HG02852 (cell line): Measurements from ENCODE around the gene PPP1R12C.
"Not testable (repeated sequence)": the region's sequence is repeated elsewhere in the genome, so short reads cannot be mapped to it uniquely, and the experiment has no call there.

Experiments
- ATAC-seq: cut with Tn5 transposase; IDR thresholded peaks from one replicate; pipeline ENCODE4 v1.9.1; 2021; ENCODE audit warnings: mild to moderate bottlenecking, moderate library complexity; ENCODE audit not compliant: unreplicated experiment

Gene PPP1R12C

GRCh38 chr19:55112246-55112776 lies 5.1 kb downstream of the PPP1R12C start:
- ATAC-seq = no peak

- no peak for ATAC-seq
These were observed 6.1 kb downstream of the PPP1R12C start for GRCh38 chr19:55111238-55111831.

GRCh38 chr19:55109527-55110291 lies 7.7 kb downstream of the PPP1R12C start:
- ATAC-seq = no peak

GRCh38 chr19:55107252-55107651 lies 10.2 kb downstream of the PPP1R12C start:
- not testable (repeated sequence) for ATAC-seq

GRCh38 chr19:55106591-55106990 lies 10.8 kb downstream of the PPP1R12C start:
- no peak for ATAC-seq

GRCh38 chr19:55105237-55105636 lies 12.2 kb downstream of the PPP1R12C start:
- no peak for ATAC-seq

- no peak for ATAC-seq
These were observed 14.2 kb downstream of the PPP1R12C start for GRCh38 chr19:55103190-55103589.

- no peak for ATAC-seq
These were observed 16.2 kb downstream of the PPP1R12C start for GRCh38 chr19:55101261-55101660.

- no peak for ATAC-seq
These were observed 17.6 kb downstream of the PPP1R12C start for GRCh38 chr19:55099557-55100506.

GRCh38 chr19:55098716-55099556 lies 18.5 kb downstream of the PPP1R12C start:
- no peak for ATAC-seq

GRCh38 chr19:55097864-55098715 lies 19.3 kb downstream of the PPP1R12C start:
- no peak for ATAC-seq

GRCh38 chr19:55096061-55096701 lies 21.3 kb downstream of the PPP1R12C start:
- no peak for ATAC-seq

- no peak for ATAC-seq
These were observed 22.0 kb downstream of the PPP1R12C start for GRCh38 chr19:55095260-55096060.

- no peak for ATAC-seq
These were observed 22.8 kb downstream of the PPP1R12C start for GRCh38 chr19:55094456-55095259.

- ATAC-seq = no peak
These were observed 24.8 kb downstream of the PPP1R12C start for GRCh38 chr19:55092423-55093318.

- no peak for ATAC-seq
These were observed 25.5 kb downstream of the PPP1R12C start for GRCh38 chr19:55091955-55092354.
